ENCODE data around the gene REXO2. TPM values are rescaled to one million over a fixed set of nuclear protein-coding genes. Genes with fewer than 3 reads are reported as not detected.
A peak's percentile ranks its signal among the peaks of the same experiment; 100 is the strongest.

The REXO2 gene
- total and polyA plus RNA-seq, 2 of the 13 experiments (the other 11 are each of a cell fraction or from before 2014, with no cell fraction given) = 95.6 to 104 TPM

DNA sequence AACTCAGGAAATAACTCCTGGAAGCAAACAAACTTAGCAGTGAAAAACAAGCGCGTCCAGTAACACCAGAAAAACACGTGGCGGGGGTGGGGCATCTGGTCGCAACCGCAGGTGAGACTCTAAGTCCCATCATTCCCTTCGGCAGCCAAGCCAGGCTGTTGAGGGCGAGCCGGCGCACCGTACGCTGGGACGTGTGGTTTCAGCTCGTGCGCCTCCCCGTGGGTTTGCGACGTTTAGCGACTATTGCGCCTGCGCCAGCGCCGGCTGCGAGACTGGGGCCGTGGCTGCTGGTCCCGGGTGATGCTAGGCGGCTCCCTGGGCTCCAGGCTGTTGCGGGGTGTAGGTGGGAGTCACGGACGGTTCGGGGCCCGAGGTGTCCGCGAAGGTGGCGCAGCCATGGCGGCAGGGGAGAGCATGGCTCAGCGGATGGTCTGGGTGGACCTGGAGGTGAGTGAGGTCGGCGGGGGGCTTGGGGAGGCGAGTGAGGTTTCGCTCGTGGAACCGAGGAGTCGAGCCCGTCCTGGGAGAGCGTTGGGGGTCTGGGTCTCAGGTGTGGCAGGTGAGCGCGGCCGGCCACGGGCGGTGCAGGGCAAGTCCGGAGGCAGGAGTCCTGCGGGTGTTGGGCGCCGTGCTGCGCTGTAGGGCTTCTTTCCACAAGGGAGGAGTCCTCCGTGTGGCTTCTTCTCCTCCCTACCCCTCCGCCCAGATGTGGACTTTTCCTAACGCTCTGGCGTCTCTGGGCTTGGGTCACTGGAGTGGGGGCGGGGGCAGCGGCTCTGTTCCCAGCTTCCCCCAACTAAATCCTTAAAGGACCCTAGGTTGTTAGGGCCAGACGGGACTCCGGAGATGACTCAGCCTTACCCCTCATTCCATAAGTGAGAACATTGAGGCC is at the start of gene REXO2 (continued):
- TF ChIP-seq ZNF446 (CRISPR knock-in tag; IDR thresholded peaks at IDR 0.05) (peak; percentile 51; the same call in 1 of the 2 replicates), POLR2AphosphoS5 (IDR thresholded peaks at IDR 0.05; ENCODE audit: low read depth, low read length) (peak; percentile 78), TBL1XR1 (IDR thresholded peaks at IDR 0.05; ENCODE audit: borderline replicate concordance, low read length, partially characterized antibody) (no peak), NCOA1 (CRISPR knock-in tag; IDR thresholded peaks at IDR 0.05) (no peak), HMGA1 (CRISPR knock-in tag; conservative IDR thresholded peaks at IDR 0.05) (no peak), SNAI1 (CRISPR knock-in tag; IDR thresholded peaks at IDR 0.05; ENCODE audit: borderline replicate concordance) (no peak), SOX6 (IDR thresholded peaks at IDR 0.05) (no peak), SOX6 (CRISPR knock-in tag; IDR thresholded peaks at IDR 0.05) (peak; percentile 25; the same call in 1 of the 2 replicates), ZHX1 (CRISPR knock-in tag; IDR thresholded peaks at IDR 0.05; ENCODE audit: low read depth) (no peak), PRDM4 (CRISPR knock-in tag; IDR thresholded peaks at IDR 0.05; ENCODE audit: borderline replicate concordance) (no peak), SP5 (CRISPR knock-in tag; IDR thresholded peaks at IDR 0.05; ENCODE audit: borderline replicate concordance, low read depth) (peak; percentile 45; the same call in 1 of the 2 replicates), RBAK (CRISPR knock-in tag; IDR thresholded peaks at IDR 0.05) (no peak), WIZ (CRISPR knock-in tag; IDR thresholded peaks at IDR 0.05) (0 out of 2 replicates have a peak, but pooled peaks have one; percentile 47), ZNF737 (CRISPR knock-in tag; IDR thresholded peaks at IDR 0.05; ENCODE audit: borderline replicate concordance) (no peak), NFYC (CRISPR knock-in tag; IDR thresholded peaks at IDR 0.05) (peak; percentile 41; the same call in 1 of the 2 replicates), ZMYM2 (CRISPR knock-in tag; IDR thresholded peaks at IDR 0.05) (peak; percentile 80), FOXO1 (CRISPR knock-in tag; IDR thresholded peaks at IDR 0.05) (peak; percentile 65; the same call in 1 of the 2 replicates), ZNF775 (CRISPR knock-in tag; IDR thresholded peaks at IDR 0.05; ENCODE audit: borderline replicate concordance) (no peak), CENPT (CRISPR knock-in tag; IDR thresholded peaks at IDR 0.05; ENCODE audit: low read depth) (no peak), SIN3A (IDR thresholded peaks at IDR 0.05; ENCODE audit: borderline replicate concordance, low read depth, low read length) (peak; percentile 33; the same call in 1 of the 2 replicates), ZC3H4 (CRISPR knock-in tag; IDR thresholded peaks at IDR 0.05; ENCODE audit: borderline replicate concordance) (no peak)
- TF ChIP-seq, protein P1, sequence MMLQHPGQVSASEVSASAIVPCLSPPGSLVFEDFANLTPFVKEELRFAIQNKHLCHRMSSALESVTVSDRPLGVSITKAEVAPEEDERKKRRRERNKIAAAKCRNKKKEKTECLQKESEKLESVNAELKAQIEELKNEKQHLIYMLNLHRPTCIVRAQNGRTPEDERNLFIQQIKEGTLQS (CRISPR knock-in tag; IDR thresholded peaks at IDR 0.05) = peak; percentile 28
- TF ChIP-seq, protein P2, sequence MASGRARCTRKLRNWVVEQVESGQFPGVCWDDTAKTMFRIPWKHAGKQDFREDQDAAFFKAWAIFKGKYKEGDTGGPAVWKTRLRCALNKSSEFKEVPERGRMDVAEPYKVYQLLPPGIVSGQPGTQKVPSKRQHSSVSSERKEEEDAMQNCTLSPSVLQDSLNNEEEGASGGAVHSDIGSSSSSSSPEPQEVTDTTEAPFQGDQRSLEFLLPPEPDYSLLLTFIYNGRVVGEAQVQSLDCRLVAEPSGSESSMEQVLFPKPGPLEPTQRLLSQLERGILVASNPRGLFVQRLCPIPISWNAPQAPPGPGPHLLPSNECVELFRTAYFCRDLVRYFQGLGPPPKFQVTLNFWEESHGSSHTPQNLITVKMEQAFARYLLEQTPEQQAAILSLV (CRISPR knock-in tag; IDR thresholded peaks at IDR 0.05; ENCODE audit: borderline replicate concordance) = 0 out of 2 replicates have a peak, but pooled peaks have one; percentile 48

Measured in HepG2 (cell line).